Stomach (tissue), 19 donors: ENCODE data around the gene CLIC3. TPM values are rescaled to one million over a fixed set of nuclear protein-coding genes. Genes with fewer than 3 reads are reported as not detected.

Experiments
- DNase-seq, 2 donors: peaks; one replicate each; pipeline versions ENCODE4 v3.0.0 to v3.0.0-alpha.2; 2013 to 2019
- H3K27ac ChIP-seq, 5 donors: fragments of 200-600 bp in 4 of 5; sonication (generic) in 4 of 5; one replicate each; pipeline ENCODE4 v1.5.1; 2013 to 2019; ENCODE audit warnings: mild to moderate bottlenecking in 1 of 5, moderate library complexity in 1 of 5
- H3K27me3 ChIP-seq, 3 donors: fragments of 200-600 bp; sonication (generic); one replicate each; pipeline ENCODE4 v1.5.1; 2017 to 2019; ENCODE audit warnings: mixed run types in 1 of 3
- H3K36me3 ChIP-seq, 4 donors: fragments of 200-600 bp; sonication (generic); 1 replicate in 3 of 4; 2 replicates in 1 of 4; pipeline ENCODE4 v1.5.1; 2016 to 2019
- H3K4me1 ChIP-seq, 4 donors: fragments of 200-600 bp; sonication (generic); one replicate each; pipeline ENCODE4 v1.5.1; 2016 to 2019
- H3K4me3 ChIP-seq, 4 donors: fragments of 200-600 bp; sonication (generic) in 3 of 4; one replicate each; pipeline ENCODE4 v1.5.1; 2016 to 2019; ENCODE audit warnings: mild to moderate bottlenecking in 1 of 4
- H3K9me3 ChIP-seq, 4 donors: fragments of 200-600 bp; sonication (generic); one replicate each; pipeline ENCODE4 v1.5.1; 2016 to 2019
- EP300 ChIP-seq: sonication (generic); formaldehyde crosslinking; IDR thresholded peaks from one replicate; pipeline ENCODE4 v1.6.1; 2017; ENCODE audit warnings: antibody characterized with exemption
- POLR2A ChIP-seq, 4 donors: fragments of 450-650 bp; IDR thresholded peaks; one replicate each; pipeline ENCODE4 v1.6.1; 2016; ENCODE audit warnings: antibody characterized with exemption in 4 of 4, control low read depth in 2 of 4, mild to moderate bottlenecking in 1 of 4, moderate library complexity in 1 of 4
- POLR2AphosphoS5 ChIP-seq, 3 donors: sonication (generic); formaldehyde crosslinking; IDR thresholded peaks; one replicate each; pipeline ENCODE4 v1.6.1; 2016; ENCODE audit warnings: antibody characterized with exemption in 3 of 3
- WGBS, 5 donors: extraction: QIAGEN DNeasy Blood & Tissue Kit in 3 of 5; methylation state at CpG; one replicate each; pipeline versions ENCODE4 v1.1.5 to v1.1.7; 2013 to 2018; 5-methylcytosine and 5-hydroxymethylcytosine counted together
- intact Hi-C: fragments of 100-400 bp; cut with DNase I; formaldehyde crosslinking; loops from one replicate; pipeline ENCODE4 v1.15.1; 2023; ENCODE audit warnings: low total_unique reads
- long read RNA-seq, 10 donors: transcript quantifications; one replicate each; lab custom pipeline, GENCODE V29; 2026
- polyA plus RNA-seq, 3 donors: library from polyadenylated mRNA; stranded (reverse); fragments of 200-250 nt; gene quantifications; one replicate each; pipeline ENCODE4 v1.2.3, GENCODE V29; 2013
- total RNA-seq, 5 donors: library from RNA; depleted of rRNA; stranded (reverse); fragments of >200 nt; gene quantifications; one replicate each; pipeline versions ENCODE4 v1.1.0 to v1.2.3, GENCODE V29; 2014 to 2016
- TF ChIP-seq, protein P1 (sequence below), 7 experiments: fragments of 450-650 bp in 4 of 7; fragments of 200-600 bp in 3 of 7; sonication (generic) in 3 of 7; IDR thresholded peaks; one replicate each; pipeline ENCODE4 v1.5.1; 2016 to 2019; ENCODE audit warnings: antibody characterized with exemption in 7 of 7, control low read depth in 2 of 7, mild to moderate bottlenecking in 1 of 7
- donor health status: healthy with polysubstance abuse.
- donor health status: Bipolar disorder and iron deficiency.
- donor health status: healthy.

CLIC3 gene
- total RNA-seq (1 to 10 TPM in 1 of 5 donors, not detected in 4; 3.3 TPM), polyA plus RNA-seq (10 to 100 TPM in 2 of 3 donors, 1 to 10 TPM in 1; 4.3 to 70.9 (median 15.2) TPM)
- long read RNA-seq, donor 1, partial matches to known transcripts: 0 of 1 reads
- long read RNA-seq, donor 1, other reads (novel, unspliced or antisense): 0 of 1 reads
- long read RNA-seq, donor 2, partial matches to known transcripts: 0 of 2 reads
- long read RNA-seq, donor 2, other reads (novel, unspliced or antisense): 0 of 2 reads
- long read RNA-seq, donor 3, partial matches to known transcripts: 0 of 2 reads
- long read RNA-seq, donor 3, other reads (novel, unspliced or antisense): 0 of 2 reads
- long read RNA-seq, donor 4: 0 reads
- long read RNA-seq, donor 5, partial matches to known transcripts: 0 of 3 reads
- long read RNA-seq, donor 5, other reads (novel, unspliced or antisense): 0 of 3 reads
- long read RNA-seq, donor 6, transcript CLIC3-203 (6 exons, 1,017 nt): major isoform, 6 of 6 reads
- long read RNA-seq, donor 6, partial matches to known transcripts: 0 of 6 reads
- long read RNA-seq, donor 6, other reads (novel, unspliced or antisense): 0 of 6 reads
- long read RNA-seq, donor 7, transcript CLIC3-203 (6 exons, 1,017 nt): major isoform, 5 of 5 reads
- long read RNA-seq, donor 7, partial matches to known transcripts: 0 of 5 reads
- long read RNA-seq, donor 7, other reads (novel, unspliced or antisense): 0 of 5 reads
- long read RNA-seq, donor 8, partial matches to known transcripts: 0 of 3 reads
- long read RNA-seq, donor 8, other reads (novel, unspliced or antisense): 0 of 3 reads
- long read RNA-seq, donor 9, partial matches to known transcripts: 0 of 1 reads
- long read RNA-seq, donor 9, other reads (novel, unspliced or antisense): 0 of 1 reads
- long read RNA-seq, donor 10: 0 reads

- intact Hi-C loops: no loop called here
- DNase-seq: peak; percentile 73 to 81
- H3K36me3 ChIP-seq: peaks cover 0 to 15% (median 11%) of the 10 kb centered on the region in 4 donors
- TF ChIP-seq POLR2AphosphoS5 (IDR thresholded peaks at IDR 0.05) (no peak), POLR2A (IDR thresholded peaks at IDR 0.05) (no peak), EP300 (no peak)
- TF ChIP-seq, protein P1, sequence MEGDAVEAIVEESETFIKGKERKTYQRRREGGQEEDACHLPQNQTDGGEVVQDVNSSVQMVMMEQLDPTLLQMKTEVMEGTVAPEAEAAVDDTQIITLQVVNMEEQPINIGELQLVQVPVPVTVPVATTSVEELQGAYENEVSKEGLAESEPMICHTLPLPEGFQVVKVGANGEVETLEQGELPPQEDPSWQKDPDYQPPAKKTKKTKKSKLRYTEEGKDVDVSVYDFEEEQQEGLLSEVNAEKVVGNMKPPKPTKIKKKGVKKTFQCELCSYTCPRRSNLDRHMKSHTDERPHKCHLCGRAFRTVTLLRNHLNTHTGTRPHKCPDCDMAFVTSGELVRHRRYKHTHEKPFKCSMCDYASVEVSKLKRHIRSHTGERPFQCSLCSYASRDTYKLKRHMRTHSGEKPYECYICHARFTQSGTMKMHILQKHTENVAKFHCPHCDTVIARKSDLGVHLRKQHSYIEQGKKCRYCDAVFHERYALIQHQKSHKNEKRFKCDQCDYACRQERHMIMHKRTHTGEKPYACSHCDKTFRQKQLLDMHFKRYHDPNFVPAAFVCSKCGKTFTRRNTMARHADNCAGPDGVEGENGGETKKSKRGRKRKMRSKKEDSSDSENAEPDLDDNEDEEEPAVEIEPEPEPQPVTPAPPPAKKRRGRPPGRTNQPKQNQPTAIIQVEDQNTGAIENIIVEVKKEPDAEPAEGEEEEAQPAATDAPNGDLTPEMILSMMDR (IDR thresholded peaks at IDR 0.05): no peak
- peaks cover 0 to 44% (median 0%) of the 10 kb centered on the region in 3 donors for H3K27me3 ChIP-seq
- peak within 1 kb of the TSS; percentile 50 to 74 (median 72) for H3K27ac ChIP-seq
- H3K4me3 ChIP-seq: peak within 1 kb of the TSS; percentile 25 to 34 (median 29)
- H3K9me3 ChIP-seq: no peaks in the 10 kb centered on the region
- H3K4me1 ChIP-seq: peaks cover 44 to 86% (median 58%) of the 10 kb centered on the region in 4 donors
- 12 to 30% (median 16%) methylated on average over 12 to 35 of the region's 35 CpGs for WGBS, 5 donors
Observed at GRCh38 chr9:136996361-136997292, at the start of gene CLIC3. CLIC3 (minus strand) TSS chr9:136996568; CDS start chr9:136996543, 25 bp downstream.

DNA sequence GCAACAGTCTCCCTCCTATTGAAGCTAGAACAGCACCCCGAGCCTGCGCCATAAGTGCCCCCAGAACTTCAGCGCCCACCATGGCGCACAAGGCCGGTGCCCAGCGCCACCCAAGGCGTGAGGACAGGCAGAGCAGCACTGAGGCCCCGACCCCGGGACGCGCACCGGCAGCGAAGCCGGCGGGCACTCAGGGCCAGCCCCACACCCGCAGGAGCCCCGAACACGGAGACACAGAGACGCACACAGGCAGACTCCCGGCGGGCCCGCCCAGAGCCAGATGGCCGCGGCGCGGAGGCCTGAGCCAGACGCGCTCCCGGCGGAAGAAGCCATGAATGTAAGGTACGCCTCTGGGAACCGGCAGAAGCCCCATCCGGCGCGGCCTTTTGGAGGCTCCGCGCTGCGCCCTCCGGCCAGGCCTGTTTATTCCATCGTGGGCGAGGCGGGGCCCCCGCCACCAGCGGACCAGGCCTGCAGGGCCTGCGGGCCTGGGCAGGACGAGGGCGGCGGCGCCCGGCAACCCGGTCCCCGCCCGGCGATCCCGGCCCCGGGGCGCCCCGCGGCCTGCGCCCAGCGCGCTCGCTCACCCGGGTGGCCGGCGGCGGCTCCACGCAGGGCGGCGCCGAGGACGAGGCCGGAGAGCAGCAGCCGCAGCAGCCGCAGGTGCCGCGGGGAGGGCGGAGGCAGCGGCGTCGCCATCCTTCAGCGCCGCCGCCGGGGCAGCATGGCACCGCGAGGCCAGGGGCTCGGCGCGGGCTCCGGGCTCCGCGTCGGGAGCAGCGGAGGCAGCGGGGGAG is 49.1 kb upstream of the CLIC3 start:
- Histone ChIP-seq H3K4me1 (peaks cover 39 to 64% (median 59%) of the 10 kb centered on the region in 4 donors), H3K27me3 (peaks cover 8 to 74% (median 50%) of the 10 kb centered on the region in 3 donors), H3K36me3 (peaks cover 4 to 16% (median 7%) of the 10 kb centered on the region in 4 donors), H3K9me3 (no peaks in the 10 kb centered on the region), H3K4me3 (peak overlapping the region; percentile 58 to 78 (median 66)), H3K27ac (peak overlapping the region; percentile 73 to 84 (median 79))
- intact Hi-C loops: no loop called here
- TF ChIP-seq POLR2AphosphoS5 (IDR thresholded peaks at IDR 0.05) (no peak), EP300 (no peak), POLR2A (IDR thresholded peaks at IDR 0.05) (no peak)
- TF ChIP-seq, protein P1 (IDR thresholded peaks at IDR 0.05): no peak
- WGBS, 5 donors: 1 to 2% (median 2%) methylated on average over 54 to 96 of the region's 96 CpGs
- DNase-seq: peak in 1 of 2 donors; percentile 73

GRCh38 chr9:137044502-137045177 is 48.3 kb upstream of the CLIC3 start:
- Histone ChIP-seq H3K27me3 (peaks cover 8 to 65% (median 48%) of the 10 kb centered on the region in 3 donors), H3K36me3 (peaks cover 12 to 24% (median 16%) of the 10 kb centered on the region in 4 donors), H3K9me3 (no peaks in the 10 kb centered on the region), H3K4me3 (peak overlapping the region; percentile 58 to 78 (median 66)), H3K27ac (peak overlapping the region; percentile 73 to 84 (median 79)), H3K4me1 (peaks cover 39 to 63% (median 58%) of the 10 kb centered on the region in 4 donors)
- intact Hi-C loops: no loop called here
- WGBS, 5 donors: 8 to 32% (median 16%) methylated on average over 10 to 18 of the region's 18 CpGs
- TF ChIP-seq, protein P1 (IDR thresholded peaks at IDR 0.05): no peak
- TF ChIP-seq POLR2AphosphoS5 (IDR thresholded peaks at IDR 0.05): peak in 2 of 3 donors; percentile 57 to 65
- DNase-seq: peak; percentile 79 to 83
